ENCODE measurements around the gene RPL11. TPM values are rescaled to one million over a fixed set of nuclear protein-coding genes. Genes with fewer than 3 reads are reported as not detected.

The RPL11 gene
- total RNA-seq, 1 experiment from 2014 or later: 1,441 TPM

GRCh38 chr1:23742670-23743286 is 51.2 kb downstream of the RPL11 start:
- no peak for TF ChIP-seq CTCF (conservative IDR thresholded peaks at IDR 0.05; ENCODE audit: low read depth, low read length)
- no peak for TF ChIP-seq EZH2phosphoT487 (IDR thresholded peaks at IDR 0.05; ENCODE audit: borderline replicate concordance, low read length)
- TF ChIP-seq EZH2 (IDR thresholded peaks at IDR 0.05; ENCODE audit: low read length, unreplicated experiment): no peak
- H3K36me3 ChIP-seq (ENCODE audit: low read depth, low read length): no peaks in the 10 kb centered on the region; the same call in 1 of the 2 replicates
- peak overlapping the region; percentile 88 for H3K4me3 ChIP-seq (ENCODE audit: low read length)
- ChIA-PET POLR2A (ENCODE audit: unreplicated experiment) (interaction anchor here (0.6 kb wide), 1 partner anchor 41 kb away, joined by 3 read pairs; no protein-coding TSS in a partner anchor), CTCF (no interaction called here)
- H4K20me1 ChIP-seq (ENCODE audit: low read length): peaks cover 27% of the 10 kb centered on the region
- peak; percentile 13 for DNase-seq
- peak; percentile 48 for ATAC-seq
- H3K9ac ChIP-seq (ENCODE audit: low read length): peak overlapping the region; percentile 90
- H3K9me2 ChIP-seq (replicated peaks; ENCODE audit: low read length): no peaks in the 10 kb centered on the region
- BruUV-seq (replicated peaks): TSS peak; percentile 83
- 0 out of 2 replicates have a peak overlapping the region, but pooled peaks have one; percentile 14 for H3K27ac ChIP-seq (ENCODE audit: low read length)
- intact Hi-C loops (cut with micrococcal nuclease): no loop called here
- peak overlapping the region; percentile 96 for H3K4me2 ChIP-seq (ENCODE audit: low read length)
- H3K9me3 ChIP-seq (ENCODE audit: low read length): no peaks in the 10 kb centered on the region
- no peaks in the 10 kb centered on the region for H3F3A ChIP-seq (ENCODE audit: low read length, unreplicated experiment)
- H2AFZ ChIP-seq (ENCODE audit: low read length): peak overlapping the region; percentile 90
- peaks cover 18% of the 10 kb centered on the region for H3K4me1 ChIP-seq (ENCODE audit: insufficient read depth, low read length)
- H3K79me2 ChIP-seq (ENCODE audit: low read length): peaks cover 45% of the 10 kb centered on the region
- no peaks in the 10 kb centered on the region for H3K27me3 ChIP-seq (ENCODE audit: low read length)

- ATAC-seq (peak; percentile 91), DNase-seq (peak; percentile 65)
- peak within 1 kb of the TSS; percentile 90 for H2AFZ ChIP-seq (ENCODE audit: low read length)
- H3K9ac ChIP-seq (ENCODE audit: low read length): peak within 1 kb of the TSS; percentile 90
- peaks cover 28% of the 10 kb centered on the region for H4K20me1 ChIP-seq (ENCODE audit: low read length)
- H3K36me3 ChIP-seq (ENCODE audit: low read depth, low read length): no peaks in the 10 kb centered on the region; the same call in 1 of the 2 replicates
- no peaks in the 10 kb centered on the region for H3F3A ChIP-seq (ENCODE audit: low read length, unreplicated experiment)
- POLR2A ChIA-PET (ENCODE audit: unreplicated experiment): interaction anchor here (0.6 kb wide), 2 partner anchors 23 to 40 kb away, joined by 3 to 7 read pairs; no protein-coding TSS in a partner anchor
- no peaks in the 10 kb centered on the region for H3K27me3 ChIP-seq (ENCODE audit: low read length)
- BruUV-seq (replicated peaks): no TSS peak
- peaks cover 18% of the 10 kb centered on the region for H3K4me1 ChIP-seq (ENCODE audit: insufficient read depth, low read length)
- CTCF ChIA-PET: no interaction called here
- no peak for TF ChIP-seq EZH2phosphoT487 (IDR thresholded peaks at IDR 0.05; ENCODE audit: borderline replicate concordance, low read length)
- no peak for TF ChIP-seq CTCF (conservative IDR thresholded peaks at IDR 0.05; ENCODE audit: low read depth, low read length)
- no peak for TF ChIP-seq EZH2 (IDR thresholded peaks at IDR 0.05; ENCODE audit: low read length, unreplicated experiment)
- peak within 1 kb of the TSS; percentile 88 for H3K4me3 ChIP-seq (ENCODE audit: low read length)
- H3K27ac ChIP-seq (ENCODE audit: low read length): 0 out of 2 replicates have a peak within 1 kb of the TSS, but pooled peaks have one; percentile 14
- intact Hi-C loops (cut with micrococcal nuclease): no loop called here
- no peaks in the 10 kb centered on the region for H3K9me3 ChIP-seq (ENCODE audit: low read length)
- H3K4me2 ChIP-seq (ENCODE audit: low read length): peak within 1 kb of the TSS; percentile 96
- peaks cover 53% of the 10 kb centered on the region for H3K79me2 ChIP-seq (ENCODE audit: low read length)
- H3K9me2 ChIP-seq (replicated peaks; ENCODE audit: low read length): no peaks in the 10 kb centered on the region
These were observed 51.9 kb downstream of the RPL11 start, which contains the start of gene ELOA for GRCh38 chr1:23743287-23744152. Gene ELOA, plus strand, starts transcription at chr1:23743471. Its CDS starts 33 bp downstream, at chr1:23743504.

Measured in PC-3 (cell line).